OCI-LY7 (cell line): ENCODE measurements around the gene STK33. TPM values are rescaled to one million over a fixed set of nuclear protein-coding genes. Genes with fewer than 3 reads are reported as not detected.

Experiments used
- small RNA-seq: library from RNA; depleted of rRNA; stranded (forward); fragments of <200 nt; gene quantifications from one replicate; pipeline ENCODE3, GENCODE V24; 2014
- total RNA-seq, 2 experiments: library from RNA; depleted of rRNA in 1 of 2; stranded (reverse); fragments of >200 nt in 1 of 2; shearing (Covaris generic) in 1 of 2; gene quantifications; 2 replicates each; pipeline ENCODE4 v1.2.3, GENCODE V29; 2014 to 2022

The STK33 gene
- total RNA-seq, 2 experiments from 2014 or later, result 0.73 TPM; not detected in 1

Small RNA genes within 50 kb of the gene (small RNA-seq; reads per million reads assigned to genes)
- not detected for gene RF00601

Other genes starting within 250 kb of the STK33 start
- gene TRIM66, start 88.4 kb upstream of the STK33 start, total RNA-seq (2014; rRNA removed; shearing (Covaris generic)), result 4.4 and 16.4 TPM in 2 replicates
- gene TRIM66, start 88.4 kb upstream of the STK33 start, total RNA-seq (2022), result 19.0 and 20.8 TPM in 2 replicates
- gene RPL27A, start 88.6 kb upstream of the STK33 start, total RNA-seq (2014; rRNA removed; shearing (Covaris generic)), result 2,753 and 3,468 TPM in 2 replicates
- 1,593 and 1,611 TPM in 2 replicates for gene RPL27A, start 88.6 kb upstream of the STK33 start, total RNA-seq (2022)